Mononuclear cell (primary cell): ENCODE data around the gene CECR2. TPM values are rescaled to one million over a fixed set of nuclear protein-coding genes. Genes with fewer than 3 reads are reported as not detected.
A peak's percentile ranks its signal among the peaks of the same experiment; 100 is the strongest.

Source experiments
- H3K27me3 ChIP-seq: 2 replicates; pipeline ENCODE4 v1.6.0; 2011; ENCODE audit warnings: low read length, control low read depth; ENCODE audit not compliant: insufficient read depth
- H3K4me1 ChIP-seq: 2 replicates; pipeline ENCODE4 v1.5.1; 2011; ENCODE audit warnings: mild to moderate bottlenecking, low read length, control low read depth; ENCODE audit not compliant: insufficient read depth
- H3K4me3 ChIP-seq: 2 replicates; pipeline ENCODE4 v1.5.1; 2011; ENCODE audit warnings: mild to moderate bottlenecking, low read length, moderate library complexity
- H3K9me3 ChIP-seq: 2 replicates; pipeline ENCODE4 v1.5.1; 2011; ENCODE audit warnings: low read depth, mild to moderate bottlenecking, control low read depth, low read length
- total RNA-seq: library from RNA; depleted of rRNA; stranded (reverse); fragments of >200 nt; gene quantifications from one replicate; pipeline ENCODE4 v1.2.3, GENCODE V29; 2012

CECR2 gene
- total RNA-seq, 1 donor: 0.10 TPM

DNA sequence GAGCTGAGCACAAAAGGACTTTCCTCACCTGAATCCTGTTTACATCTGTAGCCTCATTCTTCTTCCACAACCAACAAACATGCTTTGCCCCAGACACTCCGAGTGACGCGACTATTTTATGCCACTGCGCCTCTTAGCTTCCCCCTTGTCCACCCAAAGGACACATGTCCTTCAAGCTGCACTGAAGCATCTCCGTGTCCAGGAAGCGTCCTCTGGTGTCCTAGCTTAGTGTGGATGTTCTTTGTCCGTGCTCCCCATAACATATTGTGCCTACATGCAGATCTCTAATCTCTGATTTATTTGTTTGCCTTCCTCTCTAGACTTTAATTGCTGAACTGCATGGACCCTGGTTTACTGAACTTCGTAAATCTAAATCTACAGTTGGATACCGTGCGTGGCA, 20.1 kb upstream of the CECR2 start:
- Histone ChIP-seq H3K4me3 (no peak overlapping the region), H3K9me3 (no peaks in the 10 kb centered on the region)

DNA sequence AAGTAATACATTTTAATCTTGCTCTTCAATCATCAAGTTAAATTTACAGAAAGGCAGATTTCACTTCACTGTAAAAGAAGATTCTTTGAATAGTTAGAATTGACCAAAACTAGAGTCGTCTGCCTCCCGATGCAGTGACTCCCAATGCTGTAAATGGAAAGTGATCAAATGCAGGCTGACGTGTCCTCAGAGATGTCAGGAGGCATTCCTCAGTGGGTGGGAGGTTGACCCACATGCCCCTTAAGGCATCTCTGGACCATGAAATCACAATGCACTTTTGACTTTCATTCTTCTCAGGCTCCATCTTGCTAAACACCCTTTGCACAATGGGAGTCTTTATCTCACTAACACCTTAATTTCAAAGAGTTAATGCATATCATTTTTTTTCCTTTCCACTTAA, 19.0 kb upstream of the CECR2 start:
- Histone ChIP-seq H3K27me3 (no peaks in the 10 kb centered on the region), H3K9me3 (no peaks in the 10 kb centered on the region), H3K4me3 (no peak overlapping the region), H3K4me1 (no peaks in the 10 kb centered on the region)

More for the DNA sequence above, 20.1 kb upstream of the CECR2 start:
- Histone ChIP-seq H3K4me1 (no peaks in the 10 kb centered on the region), H3K27me3 (no peaks in the 10 kb centered on the region)

DNA sequence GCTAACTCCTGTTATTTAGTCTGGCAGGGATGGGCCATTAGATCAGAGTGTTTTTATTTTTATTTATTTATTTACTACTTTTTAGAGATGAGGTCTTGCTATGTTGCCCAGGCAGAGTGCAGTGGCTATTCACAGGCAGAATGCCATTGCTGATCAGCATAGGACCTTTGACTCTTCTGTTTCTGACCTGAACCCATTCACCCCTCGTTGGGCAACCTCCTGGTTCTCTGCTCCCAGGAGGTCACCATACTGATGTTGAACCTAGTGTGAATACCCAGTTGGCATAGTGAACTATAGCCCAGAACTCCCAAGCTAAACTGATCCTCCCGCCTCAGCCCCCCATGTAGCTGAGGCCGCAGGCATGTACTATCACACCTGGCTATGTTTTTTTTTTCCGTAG, 16.5 kb upstream of the CECR2 start:
- no peak overlapping the region for H3K4me3 ChIP-seq
- no peaks in the 10 kb centered on the region for H3K9me3 ChIP-seq
- no peaks in the 10 kb centered on the region for H3K27me3 ChIP-seq
- H3K4me1 ChIP-seq: no peaks in the 10 kb centered on the region

DNA sequence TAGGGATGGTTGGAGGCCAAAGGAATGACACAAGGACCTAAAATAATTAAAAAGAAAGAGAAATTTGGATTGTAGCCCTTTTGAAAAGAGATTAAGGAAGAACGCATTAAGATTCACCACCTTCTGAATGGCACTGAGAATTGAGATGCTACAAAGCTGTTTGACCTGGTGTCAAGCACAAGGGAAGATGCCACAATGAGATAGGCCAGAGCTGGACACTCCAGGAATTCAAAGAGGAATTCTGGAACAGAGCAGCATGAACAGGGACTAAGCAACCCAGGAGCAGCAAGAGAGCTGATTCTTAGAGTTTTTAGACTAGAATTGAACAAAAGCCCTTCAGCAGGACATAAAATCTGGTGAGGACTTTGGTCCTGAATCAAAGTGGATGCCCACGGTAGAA, 11.6 kb upstream of the CECR2 start:
- H3K4me1 ChIP-seq: no peaks in the 10 kb centered on the region
- no peaks in the 10 kb centered on the region for H3K9me3 ChIP-seq
- no peaks in the 10 kb centered on the region for H3K27me3 ChIP-seq
- no peak overlapping the region for H3K4me3 ChIP-seq

DNA sequence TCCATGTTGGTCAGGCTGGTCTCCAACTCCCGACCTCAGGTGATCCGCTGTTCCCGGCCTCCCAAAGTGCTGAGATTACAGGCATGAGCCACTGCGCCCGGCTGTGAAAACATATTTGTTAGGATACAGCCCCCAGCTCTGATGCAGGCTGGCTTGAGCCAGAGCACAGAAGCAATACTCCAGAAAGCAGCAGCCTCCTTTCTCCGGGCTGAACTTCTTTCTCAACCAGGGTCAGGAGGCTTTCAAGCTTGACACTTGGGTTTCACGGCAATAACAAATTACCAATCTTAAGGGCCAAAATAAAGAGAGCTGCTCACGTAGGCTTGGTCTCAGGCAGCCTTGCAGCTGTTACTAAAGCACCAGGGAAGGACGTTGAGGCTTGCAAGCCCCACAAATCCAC, 10.8 kb upstream of the CECR2 start:
- H3K4me3 ChIP-seq: no peak overlapping the region
- no peaks in the 10 kb centered on the region for H3K9me3 ChIP-seq
- no peaks in the 10 kb centered on the region for H3K27me3 ChIP-seq
- no peaks in the 10 kb centered on the region for H3K4me1 ChIP-seq

DNA sequence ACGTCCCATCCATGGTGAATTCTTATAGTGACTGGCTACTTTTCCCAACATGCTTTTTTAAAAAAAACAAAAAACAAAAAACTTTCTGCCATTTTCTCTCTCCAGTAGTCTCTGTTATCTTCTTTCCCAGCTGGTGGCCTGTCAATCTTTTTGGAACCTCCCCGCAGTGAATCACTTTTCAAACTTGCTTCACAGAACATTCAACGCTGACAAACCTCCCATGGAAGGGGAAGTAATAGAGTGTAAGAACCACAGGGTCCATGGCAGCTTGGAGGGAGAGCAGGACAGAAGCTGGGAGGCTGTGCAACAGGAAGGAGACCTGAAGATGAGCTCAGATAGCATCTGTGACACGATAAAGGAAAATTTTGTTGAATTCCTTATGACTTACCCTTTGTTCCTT, 9.8 kb upstream of the CECR2 start:
- H3K4me1 ChIP-seq: no peaks in the 10 kb centered on the region
- H3K9me3 ChIP-seq: no peaks in the 10 kb centered on the region
- no peaks in the 10 kb centered on the region for H3K27me3 ChIP-seq
- no peak overlapping the region for H3K4me3 ChIP-seq

DNA sequence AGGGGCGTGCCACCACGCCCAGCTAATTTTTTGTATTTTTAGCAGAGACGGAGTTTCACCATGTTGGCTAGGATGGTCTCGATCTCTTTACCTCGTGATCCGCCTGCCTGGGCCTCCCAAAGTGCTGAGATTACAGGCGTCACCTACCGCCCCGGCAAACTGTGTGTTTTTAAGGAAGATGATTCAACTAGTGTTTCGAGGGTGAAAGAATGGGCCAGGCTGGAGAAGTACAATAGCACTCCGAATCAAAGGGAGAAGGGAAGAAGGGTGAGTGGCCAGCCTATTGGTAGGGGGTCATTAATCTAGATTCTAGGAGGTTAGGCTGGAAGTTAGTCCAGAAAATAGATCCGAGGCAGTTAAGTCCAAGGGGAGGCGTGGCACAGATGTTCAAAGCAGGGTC, 2.9 kb upstream of the CECR2 start:
- H3K27me3 ChIP-seq: peaks cover 39% of the 10 kb centered on the region
- H3K4me1 ChIP-seq: peaks cover 17% of the 10 kb centered on the region
- H3K9me3 ChIP-seq: no peaks in the 10 kb centered on the region
- H3K4me3 ChIP-seq: no peak overlapping the region

DNA sequence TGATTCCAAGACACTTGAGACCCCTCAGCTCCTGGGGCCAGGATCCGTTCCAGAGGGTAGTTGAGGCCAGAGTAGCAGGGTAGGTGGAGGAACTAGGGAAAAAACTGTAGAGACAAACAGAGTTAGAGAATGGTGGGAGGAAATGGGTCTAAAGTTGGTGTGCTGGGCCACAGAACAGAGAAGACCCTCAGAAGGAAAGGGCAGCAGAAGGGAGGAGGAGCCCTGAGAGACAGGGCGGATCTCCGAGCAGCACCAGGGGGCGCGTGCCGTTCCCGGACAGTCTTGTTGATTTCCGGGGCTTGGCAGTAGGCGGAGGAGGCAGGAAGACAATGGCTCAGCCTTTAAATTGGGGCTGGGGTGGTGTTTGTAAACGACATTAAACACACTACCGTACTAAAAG, 2.4 kb upstream of the CECR2 start:
- peaks cover 44% of the 10 kb centered on the region for H3K27me3 ChIP-seq
- H3K9me3 ChIP-seq: no peaks in the 10 kb centered on the region
- no peak overlapping the region for H3K4me3 ChIP-seq
- H3K4me1 ChIP-seq: peaks cover 17% of the 10 kb centered on the region

DNA sequence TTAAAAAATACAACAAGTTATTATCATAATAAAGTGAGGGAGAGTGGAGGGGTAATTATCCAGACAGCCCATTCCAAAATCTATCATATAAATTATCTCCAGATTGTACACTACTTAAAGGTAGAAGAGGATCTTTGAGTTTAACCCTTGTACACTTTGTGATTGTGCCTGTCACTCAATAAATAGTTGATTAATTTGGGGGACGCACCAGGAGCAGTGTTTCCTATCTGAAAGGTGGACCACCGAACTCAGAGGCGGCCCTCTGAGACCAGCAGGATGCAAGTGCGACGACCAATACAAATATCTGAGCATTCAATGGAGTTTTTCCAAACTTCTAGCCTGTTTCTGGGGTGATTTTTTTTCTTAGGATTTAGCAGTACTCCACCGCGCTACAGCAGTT, 1.1 kb upstream of the CECR2 start:
- peaks cover 57% of the 10 kb centered on the region for H3K27me3 ChIP-seq
- H3K9me3 ChIP-seq: no peaks in the 10 kb centered on the region
- peaks cover 17% of the 10 kb centered on the region for H3K4me1 ChIP-seq
- no peak overlapping the region for H3K4me3 ChIP-seq

DNA sequence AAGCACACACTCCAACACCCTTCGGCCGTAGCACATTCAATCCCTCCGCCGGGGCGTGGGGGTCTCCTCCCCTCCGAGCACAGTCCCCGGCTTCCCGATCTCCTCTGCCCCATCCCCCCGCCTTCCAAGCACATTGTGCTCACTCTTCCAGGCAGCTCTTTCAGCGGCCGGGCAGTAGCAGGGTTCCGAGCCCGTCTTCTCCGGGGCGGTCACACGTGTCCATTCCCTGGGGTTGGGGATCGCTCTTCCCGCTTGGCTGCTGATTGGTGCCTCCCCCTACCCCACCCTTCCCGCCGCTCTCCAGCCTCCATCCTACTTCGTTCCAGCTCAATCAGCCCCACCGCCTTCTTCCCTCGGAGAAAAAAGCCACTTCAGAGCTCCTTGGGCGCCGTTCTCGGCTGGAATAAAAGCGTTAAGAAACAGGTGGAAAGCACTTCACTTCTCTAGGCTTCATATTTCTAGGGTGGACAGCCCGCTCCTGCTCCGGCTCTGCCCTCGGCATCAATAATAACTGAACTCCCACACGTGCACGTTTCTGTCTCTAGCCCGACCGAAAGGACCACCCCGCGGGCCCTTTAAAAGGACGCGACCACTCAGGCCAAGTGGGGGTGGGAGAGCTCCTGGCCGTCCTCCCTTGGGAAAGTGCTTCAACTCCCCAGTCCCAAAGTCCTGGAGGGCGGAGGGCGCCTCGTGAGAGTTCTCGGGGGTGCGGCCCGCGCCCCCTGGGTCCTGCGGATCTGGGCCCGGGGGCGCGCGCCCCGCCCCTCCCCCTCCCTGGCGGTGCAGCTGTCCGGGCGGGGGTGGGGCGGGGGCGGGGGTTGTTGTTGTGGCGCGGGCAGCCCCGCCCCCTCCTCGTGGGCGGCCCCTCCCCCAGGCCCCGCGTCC, 464 bp upstream of the CECR2 start:
- peaks cover 63% of the 10 kb centered on the region for H3K27me3 ChIP-seq
- H3K9me3 ChIP-seq: no peaks in the 10 kb centered on the region
- H3K4me3 ChIP-seq: no peak overlapping the region
- H3K4me1 ChIP-seq: peaks cover 17% of the 10 kb centered on the region

DNA sequence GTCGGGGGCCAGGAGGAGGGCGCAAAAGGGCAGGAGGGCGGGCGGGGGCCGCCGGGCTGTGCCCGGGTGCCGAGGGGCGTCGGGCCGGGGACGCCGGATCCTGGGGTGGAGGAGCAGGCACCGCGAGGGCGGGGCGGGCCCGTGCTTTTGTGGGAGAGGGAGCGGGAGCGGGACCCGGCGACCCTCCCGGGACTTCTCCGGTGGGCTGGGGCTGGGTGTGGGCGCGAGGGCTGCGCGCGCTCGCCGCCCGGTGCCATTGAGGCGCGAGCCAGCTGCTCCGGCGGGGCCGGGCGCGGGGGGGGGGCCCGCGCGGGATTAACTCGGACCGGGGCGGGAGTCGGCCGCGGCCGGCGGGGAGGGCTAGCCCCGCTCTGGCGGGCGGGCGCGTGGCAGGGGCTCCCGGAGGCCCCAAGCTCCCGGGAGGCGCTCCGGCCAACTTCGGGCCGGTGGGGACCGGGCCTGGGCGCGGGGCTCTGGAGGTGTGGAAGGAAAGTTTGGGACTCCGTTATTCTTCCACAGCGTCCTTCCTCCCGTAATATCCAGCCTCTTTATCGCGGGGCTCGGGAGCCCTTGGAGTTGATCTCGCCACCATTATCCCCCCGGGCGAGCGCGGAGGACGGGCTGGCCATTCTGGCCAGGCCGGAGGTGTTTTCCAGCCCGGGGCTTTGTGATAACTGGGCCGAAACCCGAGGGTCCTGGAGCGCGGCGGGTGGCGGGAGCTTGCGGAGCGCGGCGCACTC, 936 bp downstream of the CECR2 start:
- Histone ChIP-seq H3K4me1 (peaks cover 17% of the 10 kb centered on the region), H3K4me3 (peak overlapping the region; percentile 18), H3K27me3 (peaks cover 72% of the 10 kb centered on the region), H3K9me3 (no peaks in the 10 kb centered on the region)

DNA sequence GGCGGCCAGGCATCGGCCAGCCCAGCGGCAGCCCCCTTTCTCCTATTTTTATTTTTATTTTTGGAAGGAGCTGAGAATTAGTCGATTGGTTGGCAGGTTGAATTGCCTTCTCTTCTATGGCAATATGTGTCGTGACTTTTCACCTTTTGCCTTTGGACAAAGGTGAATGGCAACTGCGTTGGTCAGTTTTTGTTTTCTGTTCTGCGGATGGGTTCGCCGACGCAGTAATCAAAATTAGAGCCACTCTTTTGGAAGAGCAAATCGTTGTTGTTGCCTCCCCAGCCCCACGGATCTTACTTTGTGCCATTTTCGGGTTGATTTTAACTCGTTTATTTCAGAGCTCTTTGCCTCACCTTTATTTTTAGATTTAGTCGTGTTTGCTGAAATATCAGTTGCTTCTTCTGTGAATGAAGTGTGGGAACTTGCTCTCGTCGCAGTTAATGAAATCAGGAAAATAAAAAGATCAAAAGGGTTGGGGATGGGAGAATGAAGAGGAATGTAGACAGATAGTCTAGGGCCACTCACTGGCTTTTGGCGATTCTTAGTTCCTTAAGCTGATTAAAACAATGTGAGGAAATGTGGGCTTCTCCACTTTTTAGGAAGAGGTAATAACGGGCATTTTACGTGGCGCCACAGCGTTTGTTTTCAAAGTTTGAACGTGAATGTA, 1.6 kb downstream of the CECR2 start:
- Histone ChIP-seq H3K9me3 (no peaks in the 10 kb centered on the region), H3K27me3 (peaks cover 72% of the 10 kb centered on the region), H3K4me3 (no peak overlapping the region), H3K4me1 (peaks cover 17% of the 10 kb centered on the region)

DNA sequence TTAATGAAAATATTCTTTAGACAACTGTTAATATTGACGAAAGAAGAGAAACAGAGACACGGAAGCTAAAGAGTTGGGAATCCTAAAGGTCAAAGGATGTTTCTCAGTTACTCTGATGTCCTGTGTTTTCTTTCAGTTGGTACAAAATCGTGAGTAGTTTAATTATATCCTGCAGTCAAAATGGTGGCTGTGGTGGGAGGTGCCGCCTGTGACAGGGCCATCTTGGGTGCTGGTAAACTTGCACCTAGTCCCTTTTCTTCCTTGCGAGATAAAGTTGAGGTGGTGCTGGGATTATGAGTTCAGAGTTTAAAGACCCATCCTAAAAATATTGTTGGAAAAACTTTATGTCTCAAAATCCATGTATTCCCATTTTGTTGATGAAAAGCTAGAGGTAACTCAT, 2.2 kb downstream of the CECR2 start:
- Histone ChIP-seq H3K9me3 (no peaks in the 10 kb centered on the region), H3K4me3 (no peak overlapping the region), H3K4me1 (peaks cover 17% of the 10 kb centered on the region), H3K27me3 (peaks cover 69% of the 10 kb centered on the region)

DNA sequence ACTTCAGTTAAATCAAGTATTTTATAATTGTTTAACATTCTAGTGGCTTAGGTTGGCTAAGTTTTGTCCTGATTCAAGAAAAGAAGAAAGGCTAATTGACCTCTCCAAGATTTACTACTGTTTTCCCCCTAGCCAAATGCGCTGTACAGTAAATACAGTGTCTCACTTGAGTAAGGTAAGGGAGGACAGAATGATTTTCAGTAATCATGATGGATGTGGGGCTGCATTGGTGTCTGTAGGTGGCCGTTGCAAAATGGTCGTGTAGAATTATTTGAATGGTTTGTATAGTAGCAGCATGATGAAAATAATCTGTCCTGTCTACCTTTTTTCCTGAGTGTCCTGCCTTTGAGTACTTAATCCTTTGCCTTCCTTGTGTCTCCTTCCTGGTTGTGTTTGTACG, 4.6 kb downstream of the CECR2 start:
- no peak overlapping the region for H3K4me3 ChIP-seq
- H3K4me1 ChIP-seq: peaks cover 10% of the 10 kb centered on the region
- peaks cover 45% of the 10 kb centered on the region for H3K27me3 ChIP-seq
- no peaks in the 10 kb centered on the region for H3K9me3 ChIP-seq

DNA sequence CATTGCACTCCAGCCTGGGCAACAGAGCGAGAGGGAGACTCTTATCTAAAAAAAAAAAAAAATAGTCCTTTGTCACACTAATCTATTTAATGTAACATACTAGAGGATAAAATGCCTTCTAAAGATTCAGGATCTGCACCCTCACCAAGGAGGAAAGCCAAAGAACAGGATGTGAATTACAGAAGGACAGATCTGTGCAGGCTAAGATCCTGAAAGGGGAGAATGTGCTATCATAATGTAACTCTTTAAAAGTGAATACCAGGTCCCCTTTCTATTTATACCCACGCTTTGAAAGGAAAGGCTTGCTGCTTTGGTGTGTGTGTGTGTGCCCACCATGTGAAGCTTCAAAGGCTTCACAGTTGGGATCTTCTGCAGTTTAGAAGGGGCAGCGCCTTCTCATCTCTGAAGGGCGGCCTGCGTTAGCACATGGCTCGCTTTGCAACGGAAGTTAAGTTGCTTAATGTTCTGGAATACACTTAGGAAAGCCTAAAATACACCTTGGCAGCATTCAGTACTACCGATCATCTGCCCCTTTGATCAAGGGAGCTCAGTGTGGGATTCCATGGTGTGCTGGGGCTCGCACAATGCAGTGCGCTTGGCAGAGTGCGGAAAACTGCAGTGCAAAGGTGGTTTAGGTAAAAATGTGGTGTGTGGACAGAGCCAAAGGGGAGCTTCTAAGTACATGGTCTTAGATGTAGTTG, 6.8 kb downstream of the CECR2 start:
- Histone ChIP-seq H3K4me3 (no peak overlapping the region), H3K27me3 (peaks cover 36% of the 10 kb centered on the region)

More for the DNA sequence above, 6.8 kb downstream of the CECR2 start:
- no peaks in the 10 kb centered on the region for H3K9me3 ChIP-seq
- no peaks in the 10 kb centered on the region for H3K4me1 ChIP-seq
